Stomach (tissue), 9 donors: Measurements from ENCODE around the gene LRIG2. TPM values are rescaled to one million over a fixed set of nuclear protein-coding genes. Genes with fewer than 3 reads are reported as not detected.

Experiments used
- DNase-seq, 2 donors: peaks; one replicate each; pipeline versions ENCODE4 v3.0.0 to v3.0.0-alpha.2; 2013 to 2019
- H3K27ac ChIP-seq, 5 donors: fragments of 200-600 bp in 4 of 5; sonication (generic) in 4 of 5; one replicate each; pipeline ENCODE4 v1.5.1; 2013 to 2019; ENCODE audit warnings: mild to moderate bottlenecking in 1 of 5, moderate library complexity in 1 of 5
- H3K27me3 ChIP-seq, 3 donors: fragments of 200-600 bp; sonication (generic); one replicate each; pipeline ENCODE4 v1.5.1; 2017 to 2019; ENCODE audit warnings: mixed run types in 1 of 3
- H3K36me3 ChIP-seq, 4 donors: fragments of 200-600 bp; sonication (generic); 1 replicate in 3 of 4; 2 replicates in 1 of 4; pipeline ENCODE4 v1.5.1; 2016 to 2019
- H3K4me1 ChIP-seq, 4 donors: fragments of 200-600 bp; sonication (generic); one replicate each; pipeline ENCODE4 v1.5.1; 2016 to 2019
- H3K4me3 ChIP-seq, 4 donors: fragments of 200-600 bp; sonication (generic) in 3 of 4; one replicate each; pipeline ENCODE4 v1.5.1; 2016 to 2019; ENCODE audit warnings: mild to moderate bottlenecking in 1 of 4
- H3K9me3 ChIP-seq, 4 donors: fragments of 200-600 bp; sonication (generic); one replicate each; pipeline ENCODE4 v1.5.1; 2016 to 2019
- EP300 ChIP-seq: sonication (generic); formaldehyde crosslinking; IDR thresholded peaks from one replicate; pipeline ENCODE4 v1.6.1; 2017; ENCODE audit warnings: antibody characterized with exemption
- POLR2A ChIP-seq, 4 donors: fragments of 450-650 bp; IDR thresholded peaks; one replicate each; pipeline ENCODE4 v1.6.1; 2016; ENCODE audit warnings: antibody characterized with exemption in 4 of 4, control low read depth in 2 of 4, mild to moderate bottlenecking in 1 of 4, moderate library complexity in 1 of 4
- POLR2AphosphoS5 ChIP-seq, 3 donors: sonication (generic); formaldehyde crosslinking; IDR thresholded peaks; one replicate each; pipeline ENCODE4 v1.6.1; 2016; ENCODE audit warnings: antibody characterized with exemption in 3 of 3
- WGBS, 5 donors: extraction: QIAGEN DNeasy Blood & Tissue Kit in 3 of 5; methylation state at CpG; one replicate each; pipeline versions ENCODE4 v1.1.5 to v1.1.7; 2013 to 2018; 5-methylcytosine and 5-hydroxymethylcytosine counted together
- intact Hi-C: fragments of 100-400 bp; cut with DNase I; formaldehyde crosslinking; loops from one replicate; pipeline ENCODE4 v1.15.1; 2023; ENCODE audit warnings: low total_unique reads
- polyA plus RNA-seq, 3 donors: library from polyadenylated mRNA; stranded (reverse); fragments of 200-250 nt; gene quantifications; one replicate each; pipeline ENCODE4 v1.2.3, GENCODE V29; 2013
- total RNA-seq, 5 donors: library from RNA; depleted of rRNA; stranded (reverse); fragments of >200 nt; gene quantifications; one replicate each; pipeline versions ENCODE4 v1.1.0 to v1.2.3, GENCODE V29; 2014 to 2016
- TF ChIP-seq, protein P1 (sequence below), 7 experiments: fragments of 450-650 bp in 4 of 7; fragments of 200-600 bp in 3 of 7; sonication (generic) in 3 of 7; IDR thresholded peaks; one replicate each; pipeline ENCODE4 v1.5.1; 2016 to 2019; ENCODE audit warnings: antibody characterized with exemption in 7 of 7, control low read depth in 2 of 7, mild to moderate bottlenecking in 1 of 7
- donor health status: healthy with polysubstance abuse.
- donor health status: Bipolar disorder and iron deficiency.
- donor health status: healthy.

The LRIG2 gene
- total and polyA plus RNA-seq, 8 donors: 0.87 to 47.0 (median 13.1) TPM

DNA sequence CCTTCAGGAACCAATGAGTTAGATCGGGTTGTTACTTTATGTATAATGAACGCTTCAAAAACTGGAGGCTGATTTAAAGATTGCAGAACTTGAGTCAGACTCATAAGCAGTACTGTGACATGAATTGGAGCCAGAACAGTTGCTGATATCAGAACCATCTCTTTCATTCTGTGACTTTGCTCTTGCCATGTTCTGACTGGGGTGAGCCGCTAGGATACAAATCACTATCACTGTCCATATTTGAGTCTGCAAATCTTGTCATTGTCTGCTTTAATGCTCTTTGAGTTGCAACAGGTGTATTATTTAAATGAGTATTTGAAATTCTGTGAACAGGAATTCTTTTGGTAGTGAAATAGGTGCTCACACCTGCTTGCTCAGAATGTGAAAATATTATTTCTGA lies 52.5 kb downstream of the LRIG2 start:
- intact Hi-C loops: no loop called here
- Histone ChIP-seq H3K27ac (no peak overlapping the region), H3K4me1 (peaks cover 0 to 13% (median 3%) of the 10 kb centered on the region in 4 donors), H3K9me3 (no peaks in the 10 kb centered on the region), H3K27me3 (no peaks in the 10 kb centered on the region), H3K36me3 (peaks cover 32 to 90% (median 80%) of the 10 kb centered on the region in 4 donors), H3K4me3 (no peak overlapping the region)
- no peak for DNase-seq
- TF ChIP-seq EP300: no peak
- no peak for TF ChIP-seq POLR2A (IDR thresholded peaks at IDR 0.05)
- TF ChIP-seq, protein P1, sequence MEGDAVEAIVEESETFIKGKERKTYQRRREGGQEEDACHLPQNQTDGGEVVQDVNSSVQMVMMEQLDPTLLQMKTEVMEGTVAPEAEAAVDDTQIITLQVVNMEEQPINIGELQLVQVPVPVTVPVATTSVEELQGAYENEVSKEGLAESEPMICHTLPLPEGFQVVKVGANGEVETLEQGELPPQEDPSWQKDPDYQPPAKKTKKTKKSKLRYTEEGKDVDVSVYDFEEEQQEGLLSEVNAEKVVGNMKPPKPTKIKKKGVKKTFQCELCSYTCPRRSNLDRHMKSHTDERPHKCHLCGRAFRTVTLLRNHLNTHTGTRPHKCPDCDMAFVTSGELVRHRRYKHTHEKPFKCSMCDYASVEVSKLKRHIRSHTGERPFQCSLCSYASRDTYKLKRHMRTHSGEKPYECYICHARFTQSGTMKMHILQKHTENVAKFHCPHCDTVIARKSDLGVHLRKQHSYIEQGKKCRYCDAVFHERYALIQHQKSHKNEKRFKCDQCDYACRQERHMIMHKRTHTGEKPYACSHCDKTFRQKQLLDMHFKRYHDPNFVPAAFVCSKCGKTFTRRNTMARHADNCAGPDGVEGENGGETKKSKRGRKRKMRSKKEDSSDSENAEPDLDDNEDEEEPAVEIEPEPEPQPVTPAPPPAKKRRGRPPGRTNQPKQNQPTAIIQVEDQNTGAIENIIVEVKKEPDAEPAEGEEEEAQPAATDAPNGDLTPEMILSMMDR (IDR thresholded peaks at IDR 0.05): no peak
- no peak for TF ChIP-seq POLR2AphosphoS5 (IDR thresholded peaks at IDR 0.05)
- WGBS, 5 donors: 78 to 87% (median 82%) methylated on average over 3 of the region's 3 CpGs

DNA sequence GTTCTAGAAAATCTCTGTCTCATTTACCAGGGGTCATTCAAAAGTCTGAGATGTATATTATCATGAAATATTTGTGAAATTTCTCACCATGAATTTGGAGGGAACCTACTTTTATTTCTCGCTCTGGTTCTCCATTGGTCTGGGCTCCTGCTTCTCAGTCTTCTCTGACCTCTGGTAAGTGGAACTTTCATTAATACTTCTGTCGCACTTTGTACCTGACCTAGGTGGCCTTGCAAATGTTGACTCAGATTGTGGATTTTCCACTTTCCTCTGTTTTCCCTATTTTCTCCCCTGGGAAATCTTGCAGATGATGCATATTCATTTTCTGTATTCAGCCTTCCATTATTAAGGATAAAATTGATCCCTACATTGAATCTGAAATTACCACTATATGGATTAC lies 53.2 kb downstream of the LRIG2 start:
- DNase-seq: no peak
- WGBS, 5 donors: 77 to 88% (median 82%) methylated on average over 2 of the region's 2 CpGs
- peaks cover 0 to 13% (median 3%) of the 10 kb centered on the region in 4 donors for H3K4me1 ChIP-seq
- intact Hi-C loops: no loop called here
- H3K9me3 ChIP-seq: no peaks in the 10 kb centered on the region
- H3K27ac ChIP-seq: no peak overlapping the region
- no peak overlapping the region for H3K4me3 ChIP-seq
- no peaks in the 10 kb centered on the region for H3K27me3 ChIP-seq
- peaks cover 25 to 83% (median 73%) of the 10 kb centered on the region in 4 donors for H3K36me3 ChIP-seq
- TF ChIP-seq, protein P1 (IDR thresholded peaks at IDR 0.05): no peak
- TF ChIP-seq POLR2AphosphoS5 (IDR thresholded peaks at IDR 0.05) (no peak), POLR2A (IDR thresholded peaks at IDR 0.05) (no peak), EP300 (no peak)

DNA sequence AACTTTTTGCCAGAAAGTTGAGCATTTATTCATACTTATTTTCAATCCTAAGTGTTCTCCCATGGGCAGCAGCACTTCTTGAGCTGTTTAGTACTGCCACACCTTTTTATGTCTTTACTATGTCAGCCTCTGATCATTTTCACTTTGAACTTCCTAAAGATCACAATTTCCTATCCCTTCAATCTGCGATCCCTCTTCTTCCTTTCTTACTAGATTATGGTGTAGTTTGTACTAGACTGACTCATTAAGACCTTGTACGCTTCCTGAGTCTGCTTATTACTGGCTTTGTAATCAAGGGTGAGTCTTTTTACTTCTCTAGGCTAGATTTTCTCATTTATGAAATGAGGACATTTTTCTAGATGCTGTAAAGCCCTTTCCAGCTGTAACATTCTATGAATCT lies 55.1 kb downstream of the LRIG2 start:
- intact Hi-C loops: no loop called here
- no peak for DNase-seq
- WGBS, 5 donors: 84 to 95% (median 89%) methylated on average over 2 of the region's 2 CpGs
- Histone ChIP-seq H3K36me3 (peaks cover 23 to 64% (median 54%) of the 10 kb centered on the region in 4 donors), H3K4me1 (peaks cover 0 to 13% (median 3%) of the 10 kb centered on the region in 4 donors), H3K27ac (no peak overlapping the region), H3K4me3 (no peak overlapping the region), H3K27me3 (no peaks in the 10 kb centered on the region), H3K9me3 (no peaks in the 10 kb centered on the region)
- TF ChIP-seq EP300: no peak
- TF ChIP-seq, protein P1 (IDR thresholded peaks at IDR 0.05): no peak
- TF ChIP-seq POLR2AphosphoS5 (IDR thresholded peaks at IDR 0.05): no peak
- TF ChIP-seq POLR2A (IDR thresholded peaks at IDR 0.05): no peak

DNA sequence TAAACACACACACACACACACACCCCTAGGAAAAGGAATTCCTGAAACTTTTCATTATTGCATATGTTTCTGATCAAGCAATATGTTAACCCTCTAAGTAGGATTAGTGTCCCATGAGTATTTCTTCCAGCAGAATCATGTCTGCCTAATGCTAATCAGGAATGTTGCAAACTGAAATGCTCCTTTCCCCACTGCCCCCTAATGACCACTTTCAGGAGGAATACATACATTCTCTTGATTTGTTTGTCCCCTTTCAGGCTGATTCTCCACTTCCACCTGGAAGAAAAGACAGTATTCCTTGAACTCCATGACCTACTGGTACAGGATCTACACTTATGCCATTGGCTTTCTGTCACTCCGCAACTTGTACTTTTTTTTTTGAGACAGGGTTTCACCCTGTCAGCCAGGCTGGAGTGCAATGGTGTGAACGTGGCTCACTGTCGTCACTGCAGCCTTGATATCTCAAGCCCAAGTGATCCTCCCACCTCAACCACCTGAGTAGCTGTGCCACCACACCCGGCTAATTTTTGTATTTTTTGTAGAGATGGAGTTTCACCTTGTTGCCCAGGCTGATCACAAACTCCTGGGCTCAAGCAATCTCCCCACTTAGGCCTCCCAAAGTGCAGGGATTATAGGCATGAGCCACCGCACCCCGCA lies 56.7 kb downstream of the LRIG2 start:
- no peak overlapping the region for H3K4me3 ChIP-seq
- TF ChIP-seq EP300 (no peak), POLR2AphosphoS5 (IDR thresholded peaks at IDR 0.05) (no peak), POLR2A (IDR thresholded peaks at IDR 0.05) (no peak)
- TF ChIP-seq, protein P1 (IDR thresholded peaks at IDR 0.05): no peak
- H3K4me1 ChIP-seq: no peaks in the 10 kb centered on the region
- peaks cover 10 to 52% (median 41%) of the 10 kb centered on the region in 4 donors for H3K36me3 ChIP-seq
- WGBS, 5 donors: 93 to 97% (median 94%) methylated on average over 6 of the region's 6 CpGs
- no peak for DNase-seq
- no peak overlapping the region for H3K27ac ChIP-seq
- intact Hi-C loops: loop anchor here (10.0 kb wide), 1 partner anchor 545 kb away; no protein-coding TSS in a partner anchor
- H3K27me3 ChIP-seq: no peaks in the 10 kb centered on the region
- H3K9me3 ChIP-seq: no peaks in the 10 kb centered on the region
